HG02885 (cell line): ENCODE measurements around the gene BCAR1.
"Not testable (repeated sequence)": the region's sequence is repeated elsewhere in the genome, so short reads cannot be mapped to it uniquely, and the experiment has no call there.

Source experiments
- ATAC-seq: cut with Tn5 transposase; IDR thresholded peaks from one replicate; pipeline ENCODE4 v1.9.1; 2021; ENCODE audit warnings: mild to moderate bottlenecking; ENCODE audit not compliant: unreplicated experiment, poor library complexity

Gene BCAR1

GRCh38 chr16:75256696-75257343 is 5.4 kb upstream of the BCAR1 start:
- ATAC-seq = no peak

GRCh38 chr16:75256059-75256571 is 4.7 kb upstream of the BCAR1 start:
- no peak for ATAC-seq

- ATAC-seq = no peak
These were observed 3.0 kb upstream of the BCAR1 start for GRCh38 chr16:75254359-75254837.

GRCh38 chr16:75252946-75253911 is 1.8 kb upstream of the BCAR1 start:
- no peak for ATAC-seq

- ATAC-seq = no peak
These were observed 833 bp upstream of the BCAR1 start for GRCh38 chr16:75252049-75252864.

GRCh38 chr16:75250809-75251279 is 580 bp downstream of the BCAR1 start:
- peak; percentile 28 for ATAC-seq

GRCh38 chr16:75250089-75250808 is 1.2 kb downstream of the BCAR1 start:
- no peak for ATAC-seq

GRCh38 chr16:75249441-75249840 is 2.0 kb downstream of the BCAR1 start:
- no peak for ATAC-seq

GRCh38 chr16:75248536-75249380 is 2.7 kb downstream of the BCAR1 start:
- ATAC-seq = no peak

GRCh38 chr16:75248142-75248535 is 3.3 kb downstream of the BCAR1 start:
- ATAC-seq = no peak

GRCh38 chr16:75247249-75247648 is 4.2 kb downstream of the BCAR1 start:
- no peak for ATAC-seq

GRCh38 chr16:75246504-75247205 is 4.8 kb downstream of the BCAR1 start:
- ATAC-seq = no peak

GRCh38 chr16:75244844-75245758 is 6.3 kb downstream of the BCAR1 start:
- ATAC-seq = peak; percentile 37

GRCh38 chr16:75244225-75244809 is 7.1 kb downstream of the BCAR1 start:
- ATAC-seq = peak; percentile 3

- no peak for ATAC-seq
These were observed 7.7 kb downstream of the BCAR1 start for GRCh38 chr16:75243667-75244224.

- ATAC-seq = not testable (repeated sequence)
These were observed 8.9 kb downstream of the BCAR1 start for GRCh38 chr16:75242436-75243078.
